ENCODE results near the gene OSBPL8.

The OSBPL8 gene

DNA sequence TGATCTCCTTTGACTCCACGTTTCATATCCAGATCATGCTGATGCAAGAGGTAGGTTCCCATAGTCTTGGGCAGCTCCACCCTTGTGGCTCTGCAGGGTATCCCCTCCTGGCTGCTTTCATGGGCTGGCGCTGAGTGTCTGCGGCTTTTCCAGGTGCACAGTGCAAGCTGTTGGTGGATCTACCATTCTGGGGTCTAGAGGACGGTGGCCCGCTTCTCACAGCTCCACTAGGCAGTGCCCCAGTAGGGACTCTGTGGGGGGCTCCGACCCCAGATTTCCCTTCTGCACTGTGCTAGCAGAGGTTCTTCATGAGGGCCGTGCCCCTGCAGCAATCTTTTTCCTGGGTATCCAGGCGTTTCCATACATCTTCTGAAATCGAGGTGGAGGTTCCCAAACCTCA, 199.3 kb downstream of the OSBPL8 start:
- TF ChIP-seq, protein P1, sequence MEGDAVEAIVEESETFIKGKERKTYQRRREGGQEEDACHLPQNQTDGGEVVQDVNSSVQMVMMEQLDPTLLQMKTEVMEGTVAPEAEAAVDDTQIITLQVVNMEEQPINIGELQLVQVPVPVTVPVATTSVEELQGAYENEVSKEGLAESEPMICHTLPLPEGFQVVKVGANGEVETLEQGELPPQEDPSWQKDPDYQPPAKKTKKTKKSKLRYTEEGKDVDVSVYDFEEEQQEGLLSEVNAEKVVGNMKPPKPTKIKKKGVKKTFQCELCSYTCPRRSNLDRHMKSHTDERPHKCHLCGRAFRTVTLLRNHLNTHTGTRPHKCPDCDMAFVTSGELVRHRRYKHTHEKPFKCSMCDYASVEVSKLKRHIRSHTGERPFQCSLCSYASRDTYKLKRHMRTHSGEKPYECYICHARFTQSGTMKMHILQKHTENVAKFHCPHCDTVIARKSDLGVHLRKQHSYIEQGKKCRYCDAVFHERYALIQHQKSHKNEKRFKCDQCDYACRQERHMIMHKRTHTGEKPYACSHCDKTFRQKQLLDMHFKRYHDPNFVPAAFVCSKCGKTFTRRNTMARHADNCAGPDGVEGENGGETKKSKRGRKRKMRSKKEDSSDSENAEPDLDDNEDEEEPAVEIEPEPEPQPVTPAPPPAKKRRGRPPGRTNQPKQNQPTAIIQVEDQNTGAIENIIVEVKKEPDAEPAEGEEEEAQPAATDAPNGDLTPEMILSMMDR (conservative IDR thresholded peaks at IDR 0.05), result no peak

DNA sequence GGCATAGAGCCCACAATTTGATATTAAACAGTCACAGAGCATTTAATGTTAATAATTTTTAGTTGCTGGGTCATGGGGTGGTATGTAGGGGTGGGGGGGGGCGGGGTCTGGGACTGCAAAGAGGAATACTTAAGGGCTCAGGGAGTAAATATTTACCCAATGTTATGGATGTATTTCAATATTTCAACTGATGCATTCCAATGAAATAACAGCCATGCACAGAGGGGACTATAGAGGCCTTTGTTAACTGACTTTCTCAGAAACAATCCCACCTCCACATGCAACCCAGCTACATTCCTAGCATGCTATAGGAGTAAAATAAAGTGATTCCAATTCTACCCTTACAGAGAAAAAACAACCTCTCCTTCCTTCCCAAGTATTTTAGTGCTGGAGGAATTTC, 203.5 kb downstream of the OSBPL8 start:
- no peak overlapping the region for H3K27ac ChIP-seq
- TF ChIP-seq, protein P1 (conservative IDR thresholded peaks at IDR 0.05), result no peak

More for the DNA sequence above, 199.3 kb downstream of the OSBPL8 start:
- no peak overlapping the region for H3K27ac ChIP-seq

DNA sequence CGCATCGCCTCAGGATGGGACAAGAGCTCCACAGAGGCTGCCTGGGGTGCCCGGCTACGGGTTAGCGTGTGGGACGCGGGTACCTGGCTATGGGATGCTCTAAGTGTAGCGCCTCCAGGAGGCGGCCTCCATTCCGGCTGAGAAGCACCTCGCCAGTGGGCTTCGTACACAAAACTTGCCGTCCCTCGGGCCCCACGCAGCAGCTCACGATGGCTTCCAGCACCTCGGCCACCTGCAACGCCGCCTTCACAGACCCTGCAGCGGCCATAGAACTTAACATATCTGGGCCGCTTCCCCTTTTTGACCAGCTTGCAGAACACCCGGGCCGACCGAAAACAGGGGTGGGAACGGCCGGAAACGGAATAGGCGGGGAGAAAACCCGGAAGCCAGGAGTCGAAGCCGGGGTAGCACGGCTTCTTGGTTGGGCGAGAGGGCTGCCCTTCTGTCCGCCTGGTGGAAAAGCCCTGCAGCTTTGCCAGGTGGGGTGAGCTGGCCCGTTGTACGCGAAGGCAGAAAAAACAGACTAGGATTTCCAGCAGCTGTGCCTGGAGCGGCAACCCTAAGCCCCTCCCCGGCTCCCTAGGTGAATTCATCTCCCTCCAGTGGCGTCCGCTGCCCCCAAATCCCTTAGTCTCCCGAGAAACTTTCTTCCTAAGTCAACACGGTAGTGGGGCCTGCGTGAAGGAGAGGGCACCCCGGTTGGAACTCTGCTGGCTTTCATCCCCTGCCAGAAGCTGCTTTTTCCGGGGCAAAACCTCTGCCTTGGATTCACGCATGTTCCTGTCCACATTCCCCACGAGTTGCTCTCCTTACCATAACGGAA, 211.3 kb downstream of the OSBPL8 start, which contains the start of gene BBS10:
BBS10 (minus strand) TSS at position 337 of the 823 bp plus-strand sequence; CDS start at position 280, 57 bp downstream.
- TF ChIP-seq, protein P1 (conservative IDR thresholded peaks at IDR 0.05), result peak; percentile 67

DNA sequence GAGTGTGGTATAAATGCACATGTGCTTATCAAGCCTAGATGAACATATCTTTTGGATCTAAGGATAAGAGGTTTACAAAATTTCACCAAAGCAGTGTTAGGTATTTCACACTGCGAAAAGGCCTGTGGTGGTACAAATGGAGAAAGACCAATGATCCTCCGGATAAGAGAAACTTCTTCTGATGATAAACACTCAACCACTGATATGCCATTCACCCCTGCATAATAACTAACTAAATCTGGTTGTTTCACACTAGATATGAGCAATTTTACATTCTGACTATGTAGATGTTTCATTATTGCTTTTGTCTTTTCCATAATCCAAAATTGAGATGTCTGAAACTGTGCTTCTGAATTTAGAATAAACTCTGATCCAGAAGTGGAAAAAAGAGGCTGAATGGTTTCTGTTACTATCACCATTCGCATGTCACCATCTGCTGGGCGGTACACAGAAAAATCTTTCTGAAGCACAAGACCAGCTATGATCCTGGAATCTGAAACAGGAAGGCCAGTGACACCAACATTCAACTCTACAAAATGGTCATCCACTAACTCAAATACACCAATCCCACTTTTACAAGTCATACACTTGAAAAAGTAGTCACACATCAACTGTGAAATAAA, 212.7 kb downstream of the OSBPL8 start:
- TF ChIP-seq, protein P1 (conservative IDR thresholded peaks at IDR 0.05), result peak; percentile 75
- H3K27ac ChIP-seq, result peak overlapping the region; percentile 88

More for the DNA sequence above, 211.3 kb downstream of the OSBPL8 start, which contains the start of gene BBS10:
- peak within 1 kb of the TSS; percentile 88 for H3K27ac ChIP-seq

DNA sequence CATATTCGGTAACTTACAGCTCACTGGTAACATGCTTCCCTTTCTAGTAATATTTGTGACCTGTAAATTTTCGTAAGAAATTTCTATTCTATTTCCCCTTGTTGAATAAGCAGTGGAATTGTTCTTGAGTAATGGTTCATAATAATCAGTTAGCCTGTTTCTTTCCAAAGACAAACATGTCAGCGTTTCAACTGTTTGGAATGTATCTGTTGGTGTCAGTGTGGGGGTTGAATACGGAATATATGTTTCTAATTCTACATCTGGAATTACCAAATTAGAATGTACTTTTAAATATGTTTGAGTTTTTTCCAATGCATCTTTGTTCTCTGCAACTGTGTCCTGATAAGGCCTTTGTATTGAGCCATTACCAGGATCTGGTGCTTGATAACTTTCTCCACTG, 213.3 kb downstream of the OSBPL8 start:
- TF ChIP-seq, protein P1 (conservative IDR thresholded peaks at IDR 0.05), result no peak
- H3K27ac ChIP-seq, result no peak overlapping the region

DNA sequence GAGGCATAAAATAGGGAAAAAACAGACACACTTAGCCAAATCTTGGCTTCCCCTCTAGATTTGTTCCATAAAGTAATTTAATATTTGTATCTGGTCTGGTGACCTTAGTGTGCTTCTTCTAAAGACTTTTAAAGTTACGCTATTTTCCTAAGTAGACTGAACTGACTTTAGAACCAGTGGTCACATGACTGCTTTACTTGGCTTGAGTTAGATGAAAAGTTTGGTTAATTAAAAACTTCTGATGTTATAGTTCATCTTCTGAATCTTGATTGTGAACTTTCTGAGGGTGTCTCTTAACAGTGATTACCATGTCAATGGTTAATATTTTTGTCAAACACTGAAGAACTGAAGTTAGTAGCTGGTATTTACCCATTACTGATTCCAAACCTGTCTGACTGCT, 214.0 kb downstream of the OSBPL8 start:
- H3K27ac ChIP-seq, result no peak overlapping the region
- TF ChIP-seq, protein P1 (conservative IDR thresholded peaks at IDR 0.05), result no peak

DNA sequence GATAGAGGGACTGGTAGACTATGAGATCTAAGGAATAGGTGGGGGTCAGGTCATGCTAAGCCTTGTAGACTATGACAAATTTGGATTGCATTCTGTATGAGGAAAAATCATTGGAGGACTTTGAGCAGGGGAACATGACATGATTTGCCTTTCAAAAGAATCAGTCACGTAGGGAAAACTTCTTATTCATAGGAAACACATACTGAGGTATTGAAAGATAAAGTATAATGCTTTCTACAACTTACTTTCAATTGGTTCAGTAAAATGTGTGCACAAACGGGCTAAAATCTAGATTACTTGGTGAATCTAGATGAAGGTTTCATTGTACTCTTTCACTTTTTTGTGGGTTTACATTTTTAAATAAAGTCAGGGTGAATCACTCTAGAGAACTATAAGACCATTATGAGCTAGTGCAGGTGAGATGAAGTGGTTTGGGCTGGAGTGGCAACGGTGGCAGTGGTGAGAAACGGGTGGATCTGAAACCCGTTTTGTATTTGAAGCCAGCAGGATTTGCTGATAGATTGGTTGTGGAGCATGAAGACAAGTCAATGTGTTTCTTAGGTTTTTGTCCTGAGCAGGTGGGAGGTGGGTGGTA, 218.0 kb downstream of the OSBPL8 start:
- TF ChIP-seq, protein P1 (conservative IDR thresholded peaks at IDR 0.05), result no peak
- H3K27ac ChIP-seq, result no peak overlapping the region
